SH-SY5Y (cell line): ENCODE data around the gene C2CD2L.

Source experiments
- GATA2 ChIP-seq: IDR thresholded peaks from 2 replicates; pipeline ENCODE4 v1.6.1; 2011; ENCODE audit warnings: mild to moderate bottlenecking, low read depth, low read length
- GATA3 ChIP-seq: IDR thresholded peaks from 2 replicates; pipeline ENCODE4 v1.6.1; 2011; ENCODE audit warnings: low read depth, mild to moderate bottlenecking, low read length, moderate library complexity

DNA sequence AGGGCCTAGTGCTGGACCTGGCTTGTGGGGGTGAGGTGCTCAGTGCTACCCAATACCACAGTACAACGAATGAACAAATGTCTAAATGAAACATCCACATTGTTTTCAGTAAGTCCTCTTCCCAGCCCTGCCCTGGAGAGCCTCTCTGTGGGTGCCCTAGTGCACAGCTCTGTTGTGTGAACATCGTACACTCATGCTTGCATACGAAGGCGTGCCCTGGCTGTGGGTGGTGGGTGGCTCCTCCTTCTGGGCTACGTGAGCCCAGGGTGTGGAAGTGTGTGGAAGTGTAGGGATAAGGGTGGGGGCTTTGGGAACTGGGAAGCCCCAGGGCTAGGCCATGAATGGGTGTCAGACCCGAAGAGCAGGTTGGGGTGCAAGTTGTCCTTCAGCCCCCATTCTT lies 60.8 kb downstream of the C2CD2L start:
- TF ChIP-seq GATA3 (no peak), GATA2 (no peak)
